ENCODE measurements around the gene DPH6.

DNA sequence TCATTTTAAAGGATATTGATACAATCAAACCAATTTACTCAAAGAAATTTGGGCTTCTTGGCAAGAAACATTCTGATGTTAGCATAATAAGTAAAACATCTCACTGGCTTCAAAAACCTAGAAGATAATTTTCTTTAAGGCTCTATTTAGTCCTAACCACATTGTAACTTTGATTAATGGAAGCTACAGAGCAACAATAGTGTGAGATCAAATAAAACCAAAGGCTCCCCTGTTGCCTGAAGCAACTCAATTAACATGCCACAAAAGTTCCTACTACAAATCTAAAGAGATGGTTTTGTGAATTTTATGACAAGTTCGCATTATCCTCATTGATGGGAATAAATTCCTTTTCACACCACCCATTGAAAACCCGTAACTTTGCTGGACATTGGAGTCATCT lies 5.9 kb downstream of the DPH6 start:
- TF ChIP-seq, protein P1, sequence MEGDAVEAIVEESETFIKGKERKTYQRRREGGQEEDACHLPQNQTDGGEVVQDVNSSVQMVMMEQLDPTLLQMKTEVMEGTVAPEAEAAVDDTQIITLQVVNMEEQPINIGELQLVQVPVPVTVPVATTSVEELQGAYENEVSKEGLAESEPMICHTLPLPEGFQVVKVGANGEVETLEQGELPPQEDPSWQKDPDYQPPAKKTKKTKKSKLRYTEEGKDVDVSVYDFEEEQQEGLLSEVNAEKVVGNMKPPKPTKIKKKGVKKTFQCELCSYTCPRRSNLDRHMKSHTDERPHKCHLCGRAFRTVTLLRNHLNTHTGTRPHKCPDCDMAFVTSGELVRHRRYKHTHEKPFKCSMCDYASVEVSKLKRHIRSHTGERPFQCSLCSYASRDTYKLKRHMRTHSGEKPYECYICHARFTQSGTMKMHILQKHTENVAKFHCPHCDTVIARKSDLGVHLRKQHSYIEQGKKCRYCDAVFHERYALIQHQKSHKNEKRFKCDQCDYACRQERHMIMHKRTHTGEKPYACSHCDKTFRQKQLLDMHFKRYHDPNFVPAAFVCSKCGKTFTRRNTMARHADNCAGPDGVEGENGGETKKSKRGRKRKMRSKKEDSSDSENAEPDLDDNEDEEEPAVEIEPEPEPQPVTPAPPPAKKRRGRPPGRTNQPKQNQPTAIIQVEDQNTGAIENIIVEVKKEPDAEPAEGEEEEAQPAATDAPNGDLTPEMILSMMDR (IDR thresholded peaks at IDR 0.05; ENCODE audit: low read depth, low read length), result no peak
- TF ChIP-seq EZH2phosphoT487 (IDR thresholded peaks at IDR 0.05; ENCODE audit: low read depth), result no peak
